HepG2 (cell line): Measurements from ENCODE around the gene RRP9. TPM values are rescaled to one million over a fixed set of nuclear protein-coding genes. Genes with fewer than 3 reads are reported as not detected.

Experiments
- ATF3 ChIP-seq: sonication (generic); formaldehyde crosslinking; IDR thresholded peaks from 2 replicates; pipeline ENCODE4 v1.4.0; 2020; ENCODE audit warnings: missing genetic modification reagents
- BORCS8-MEF2B ChIP-seq: sonication (generic); formaldehyde crosslinking; IDR thresholded peaks from 2 replicates; pipeline ENCODE4 v1.8.0; 2022; ENCODE audit warnings: mild to moderate bottlenecking, missing genetic modification reagents
- ERF ChIP-seq: IDR thresholded peaks from 2 replicates; pipeline ENCODE4 v1.6.1; 2018; ENCODE audit warnings: missing biosample characterization, missing genetic modification reagents
- HNF1A ChIP-seq, 2 experiments: sonication (generic) in 1 of 2; formaldehyde crosslinking in 1 of 2; IDR thresholded peaks; 2 replicates each; pipeline versions ENCODE4 v1.4.0 to v1.6.1; 2016 to 2020; ENCODE audit warnings: borderline replicate concordance in 1 of 2, low read depth in 1 of 2, mild to moderate bottlenecking in 1 of 2, missing genetic modification reagents in 1 of 2
- MAFF ChIP-seq: IDR thresholded peaks from 2 replicates; pipeline ENCODE4 v1.6.1; 2011; ENCODE audit warnings: low read depth, low read length, improper control_type of control experiment
- MEF2D ChIP-seq: sonication (generic); formaldehyde crosslinking; IDR thresholded peaks from 2 replicates; pipeline ENCODE4 v1.5.1; 2020; ENCODE audit warnings: mild to moderate bottlenecking, missing genetic modification reagents
- MZF1 ChIP-seq: sonication (generic); formaldehyde crosslinking; IDR thresholded peaks from 2 replicates; pipeline ENCODE4 v1.8.1; 2023; ENCODE audit warnings: mild to moderate bottlenecking, missing genetic modification reagents, borderline replicate concordance
- PHF21A ChIP-seq: sonication (generic); formaldehyde crosslinking; IDR thresholded peaks from 2 replicates; pipeline ENCODE4 v1.5.0; 2020; ENCODE audit warnings: mild to moderate bottlenecking, missing genetic modification reagents
- POGZ ChIP-seq: sonication (generic); formaldehyde crosslinking; IDR thresholded peaks from 2 replicates; pipeline ENCODE4 v1.4.0; 2020; ENCODE audit warnings: mild to moderate bottlenecking, missing genetic modification reagents
- SAP130 ChIP-seq: IDR thresholded peaks from 2 replicates; pipeline ENCODE4 v1.6.1; 2016; ENCODE audit warnings: low read depth
- SNRNP70 ChIP-seq: fragments of 200-400 bp; formaldehyde crosslinking; IDR thresholded peaks from 2 replicates; pipeline ENCODE4 v1.6.1; 2017; ENCODE audit warnings: mild to moderate bottlenecking, low read depth, low read length, moderate library complexity
- TARDBP ChIP-seq: sonication (generic); formaldehyde crosslinking; IDR thresholded peaks from 2 replicates; pipeline ENCODE4 v1.8.0; 2022; ENCODE audit warnings: mild to moderate bottlenecking, missing genetic modification reagents
- YEATS2 ChIP-seq: sonication (generic); formaldehyde crosslinking; IDR thresholded peaks from 2 replicates; pipeline ENCODE4 v1.4.0; 2020; ENCODE audit warnings: missing genetic modification reagents, borderline replicate concordance
- ZBTB26 ChIP-seq: IDR thresholded peaks from 2 replicates; pipeline ENCODE4 v1.6.1; 2016; ENCODE audit warnings: missing compliant biosample characterization, missing genetic modification reagents, borderline replicate concordance
- ZNF235 ChIP-seq: sonication (generic); formaldehyde crosslinking; IDR thresholded peaks from 2 replicates; pipeline ENCODE4 v1.8.1; 2023; ENCODE audit warnings: mild to moderate bottlenecking, missing genetic modification reagents, borderline replicate concordance
- ZNF354B ChIP-seq: sonication (generic); formaldehyde crosslinking; IDR thresholded peaks from 2 replicates; pipeline ENCODE4 v1.8.0; 2022; ENCODE audit warnings: mild to moderate bottlenecking, missing genetic modification reagents
- ZNF609 ChIP-seq: sonication (generic); formaldehyde crosslinking; IDR thresholded peaks from 2 replicates; pipeline ENCODE4 v1.4.0; 2020; ENCODE audit warnings: mild to moderate bottlenecking, missing genetic modification reagents, borderline replicate concordance
- ZNF616 ChIP-seq: sonication (generic); formaldehyde crosslinking; IDR thresholded peaks from 2 replicates; pipeline ENCODE4 v1.5.0; 2020; ENCODE audit warnings: low read depth, mild to moderate bottlenecking, missing genetic modification reagents
- ZNF672 ChIP-seq: sonication (generic); formaldehyde crosslinking; IDR thresholded peaks from 2 replicates; pipeline ENCODE4 v1.8.1; 2022; ENCODE audit warnings: missing genetic modification reagents
- ZNF720 ChIP-seq: sonication (generic); formaldehyde crosslinking; IDR thresholded peaks from 2 replicates; pipeline ENCODE4 v1.4.0; 2020; ENCODE audit warnings: missing genetic modification reagents
- polyA plus RNA-seq, 8 experiments: library from polyadenylated mRNA; depleted of rRNA in 3 of 8; stranded (reverse) in 7 of 8; unstranded in 1 of 8; fragments of >200 nt; fragmentation: Illumina TruSeq in 4 of 8; extraction: Trizol in 4 of 8; gene quantifications; 2 replicates each; pipeline versions ENCODE4 v1.2.1 to v1.2.3, GENCODE V29; 2011 to 2016; ENCODE audit warnings: low read depth in 4 of 8, missing spikeins in 1 of 8, mixed read lengths in 1 of 8; ENCODE audit not compliant: insufficient read depth in 1 of 8
- total RNA-seq, 5 experiments: library from RNA; depleted of rRNA; stranded (reverse); fragments of >200 nt; fragmentation: Illumina TruSeq; extraction: Trizol; gene quantifications; 2 replicates each; pipeline ENCODE4 v1.2.3, GENCODE V29; 2016; ENCODE audit warnings: low read depth in 1 of 5

RRP9 gene
- total and polyA plus RNA-seq, 2 of the 13 experiments (the other 11 are each of a cell fraction or from before 2014, with no cell fraction given), result 14.8 to 44.0 TPM

GRCh38 chr3:51982352-51982837 lies 40.7 kb upstream of the RRP9 start (continued):
- peak; percentile 79 for TF ChIP-seq ZBTB26
- TF ChIP-seq BORCS8-MEF2B (CRISPR knock-in tag), result no peak
- TF ChIP-seq ZNF354B (CRISPR knock-in tag), result no peak
- TF ChIP-seq POGZ, result peak; percentile 65
- TF ChIP-seq ZNF672, result no peak
- TF ChIP-seq TARDBP (CRISPR knock-in tag), result peak; percentile 55; the same call in 1 of the 2 replicates
- peak; percentile 56 for TF ChIP-seq MAFF
- TF ChIP-seq MZF1 (CRISPR knock-in tag), result no peak
- peak; percentile 27; the same call in 1 of the 2 replicates for TF ChIP-seq HNF1A (IDR thresholded peaks at IDR 0.05; ENCODE audit: low read depth)
- 0 out of 2 replicates have a peak, but pooled peaks have one; percentile 21 for TF ChIP-seq HNF1A (CRISPR knock-in tag; IDR thresholded peaks at IDR 0.05; ENCODE audit: borderline replicate concordance)
- no peak for TF ChIP-seq SNRNP70
- TF ChIP-seq PHF21A, result peak; percentile 76; the same call in 1 of the 2 replicates
- 0 out of 2 replicates have a peak, but pooled peaks have one; percentile 21 for TF ChIP-seq ZNF235 (CRISPR knock-in tag)
- TF ChIP-seq SAP130 (CRISPR knock-in tag), result peak; percentile 92
- TF ChIP-seq ZNF616 (CRISPR knock-in tag), result no peak
- peak; percentile 49; the same call in 1 of the 2 replicates for TF ChIP-seq ZNF609 (CRISPR knock-in tag)
- peak; percentile 77; the same call in 1 of the 2 replicates for TF ChIP-seq YEATS2
- TF ChIP-seq MEF2D (CRISPR knock-in tag), result peak; percentile 88
- no peak for TF ChIP-seq ZNF720 (CRISPR knock-in tag)
- TF ChIP-seq ERF (CRISPR knock-in tag), result peak; percentile 75
- TF ChIP-seq ATF3, result peak; percentile 81; the same call in 1 of the 2 replicates
